COLO668 (cell line): ENCODE results near the gene MLYCD.

ENCODE experiments used
- DNase-seq: peaks from one replicate; lab custom pipeline; 2025; ENCODE audit not compliant: unreplicated experiment; lab: John Stamatoyannopoulos, UW

Gene MLYCD

DNA sequence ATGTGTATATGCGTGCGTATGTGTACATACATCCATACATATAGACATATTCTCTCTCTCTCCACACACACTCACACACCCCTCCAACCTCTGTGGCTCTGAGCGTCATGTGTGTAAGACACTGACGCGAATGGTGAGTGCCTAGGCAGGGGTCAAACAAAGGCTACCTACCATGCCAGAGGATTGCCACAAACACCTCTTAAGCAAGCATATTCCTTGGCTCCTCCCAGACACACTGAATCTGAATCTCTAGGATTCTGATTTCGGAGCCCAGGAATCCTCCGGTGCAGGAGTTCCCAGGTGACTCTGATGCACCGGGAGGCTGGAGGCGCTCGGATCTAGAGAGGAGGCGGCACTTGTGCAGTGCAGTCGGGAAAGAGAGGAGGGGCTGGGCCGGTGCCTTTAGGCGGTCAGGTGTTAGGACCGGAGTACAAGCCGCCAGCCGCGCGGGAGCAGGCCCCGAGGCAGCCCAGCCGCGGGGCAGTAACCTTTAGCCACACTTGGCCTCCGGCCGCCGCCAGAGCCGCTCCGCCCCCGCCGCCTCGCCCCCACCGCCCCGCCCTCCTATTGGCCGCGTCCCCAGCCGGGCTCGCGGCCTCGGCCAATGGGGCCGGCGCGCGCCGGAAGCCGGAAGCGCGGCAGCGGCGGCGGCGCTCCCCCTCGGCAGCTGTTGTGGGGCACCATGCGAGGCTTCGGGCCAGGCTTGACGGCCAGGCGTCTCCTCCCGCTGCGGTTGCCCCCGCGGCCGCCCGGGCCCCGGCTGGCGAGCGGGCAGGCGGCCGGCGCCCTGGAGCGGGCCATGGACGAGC, at the start of gene MLYCD:
TSS of gene MLYCD (plus strand) at position 653 of the 809 bp plus-strand sequence. CDS start at position 683, 30 bp downstream.
- peak; percentile 91 for DNase-seq

- no peak for DNase-seq
These were observed 49.5 kb upstream of the MLYCD start for GRCh38 chr16:83849421-83849820.

DNA sequence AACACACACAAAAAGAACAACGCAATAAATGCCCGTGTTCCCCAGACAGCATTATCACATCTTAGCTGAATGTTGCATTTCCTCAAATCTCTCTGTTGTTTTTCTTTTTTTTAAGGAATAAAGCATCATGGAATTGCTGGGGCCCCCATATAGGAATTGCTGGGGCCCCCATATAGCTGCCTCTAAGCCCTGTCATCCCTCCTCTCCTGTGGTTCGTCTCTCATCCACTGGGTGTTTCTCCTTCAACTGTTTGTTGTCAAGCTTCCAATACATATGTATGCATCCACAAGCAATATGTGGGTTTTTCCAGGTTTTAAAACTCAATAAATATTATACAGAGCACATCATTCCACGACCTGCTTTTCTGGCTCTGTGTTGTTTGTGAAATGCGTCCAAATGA, 48.0 kb upstream of the MLYCD start:
- DNase-seq: no peak

GRCh38 chr16:83851473-83851872, 47.4 kb upstream of the MLYCD start:
- DNase-seq: no peak

- no peak for DNase-seq
These were observed 46.1 kb upstream of the MLYCD start for GRCh38 chr16:83852774-83853173.

DNA sequence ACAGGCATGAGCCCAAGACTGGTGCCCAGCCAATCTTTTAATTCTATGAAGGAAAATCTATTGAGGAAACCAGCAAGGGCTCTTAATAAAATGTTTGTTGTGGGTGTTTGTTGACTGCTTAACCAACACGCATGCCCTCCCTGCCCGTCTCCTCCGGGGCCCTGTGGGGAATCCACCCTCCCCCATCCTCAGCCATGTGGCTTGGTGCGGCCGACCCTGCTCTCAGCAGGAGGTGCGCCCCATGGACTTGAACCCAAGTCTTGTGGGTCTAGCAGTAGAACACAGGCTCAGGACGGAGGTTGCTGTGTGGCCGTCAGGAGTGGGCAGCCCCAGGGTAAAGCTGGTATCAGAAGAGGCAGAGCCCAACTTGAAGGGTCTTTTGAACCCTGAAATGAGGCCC, 45.1 kb upstream of the MLYCD start:
- DNase-seq: no peak

- DNase-seq: no peak
These were observed 44.5 kb upstream of the MLYCD start for GRCh38 chr16:83854420-83854819.

DNA sequence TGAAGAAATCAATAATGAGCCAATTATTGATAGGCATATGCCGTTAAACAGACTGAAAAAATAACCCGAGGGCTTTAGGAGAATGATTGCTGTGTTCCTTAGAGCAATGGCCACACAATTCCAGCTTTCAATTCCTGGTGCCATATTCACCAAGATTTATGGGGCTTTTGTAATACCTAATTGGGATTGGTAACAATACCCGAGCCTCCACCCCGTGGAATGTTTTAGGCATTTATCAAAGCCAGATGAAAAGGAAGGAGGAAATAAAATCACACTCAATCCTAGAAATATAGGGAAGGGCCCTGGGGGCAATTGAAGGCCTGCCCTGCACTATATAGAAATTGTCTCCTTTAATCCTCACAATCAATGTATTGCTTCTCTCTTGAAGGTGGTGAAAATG, 42.1 kb upstream of the MLYCD start:
- peak; percentile 14 for DNase-seq

- no peak for DNase-seq
These were observed 39.6 kb upstream of the MLYCD start for GRCh38 chr16:83859265-83859664.

GRCh38 chr16:83862661-83863060, 36.3 kb upstream of the MLYCD start:
- no peak for DNase-seq

DNA sequence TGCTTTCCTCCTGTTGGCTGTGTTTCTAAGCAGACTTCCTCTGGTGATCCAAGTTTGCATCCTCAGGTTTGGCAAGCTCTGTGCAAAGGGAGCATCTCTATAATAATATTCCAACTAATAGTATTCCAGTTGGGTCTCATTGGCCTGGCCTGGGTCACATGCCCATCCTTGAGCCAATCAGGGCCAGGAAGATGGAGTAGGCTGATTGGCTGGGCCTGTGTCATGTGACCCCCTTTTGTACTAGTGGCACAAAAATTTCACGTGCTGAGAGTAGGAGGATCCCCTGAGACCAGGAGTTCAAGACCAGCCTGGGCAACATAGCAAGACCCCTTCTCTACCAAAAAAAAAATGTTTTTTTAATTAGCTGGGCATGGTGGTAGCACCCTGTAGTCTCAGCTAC, 35.2 kb upstream of the MLYCD start:
- DNase-seq: no peak

DNA sequence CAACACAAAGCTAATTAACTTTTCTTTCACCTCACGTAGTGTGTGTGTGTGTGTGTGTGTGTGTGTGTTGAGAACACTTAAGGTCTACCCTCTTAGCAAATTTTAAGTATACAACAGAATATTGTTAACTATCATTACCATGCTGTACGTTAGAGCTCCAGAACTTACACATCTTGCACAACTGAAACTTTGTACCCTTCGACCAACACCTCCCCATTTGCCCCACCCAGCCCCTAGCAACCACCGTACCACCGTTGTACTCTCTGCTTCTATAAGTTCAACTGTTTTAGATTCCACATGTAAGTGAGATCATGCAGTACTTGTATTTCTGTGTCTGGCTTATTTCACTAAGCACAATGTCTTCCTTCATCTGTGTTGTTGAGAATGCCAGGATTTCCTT, 28.1 kb upstream of the MLYCD start:
- DNase-seq: no peak

DNA sequence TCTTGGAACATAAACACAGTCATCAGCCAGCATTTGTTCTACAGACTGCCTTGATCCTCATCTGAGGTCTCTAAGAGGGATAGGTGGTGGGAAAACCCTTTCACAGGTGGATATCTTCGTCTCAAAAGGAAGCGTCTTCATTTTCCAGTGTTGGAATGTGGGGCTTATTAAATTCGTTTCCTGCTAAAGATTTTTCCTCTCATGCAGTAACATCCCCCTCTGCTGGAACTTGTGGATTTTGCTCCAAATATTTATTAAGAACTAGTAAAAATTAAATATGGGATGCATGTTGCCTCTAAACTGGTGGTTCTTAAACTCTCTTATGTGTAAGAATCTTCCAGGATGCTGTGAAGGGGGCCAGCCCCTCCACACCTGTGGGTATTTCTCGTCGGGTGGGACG, 20.1 kb upstream of the MLYCD start:
- DNase-seq: peak; percentile 18

GRCh38 chr16:83882163-83882885, 16.6 kb upstream of the MLYCD start:
- DNase-seq: no peak

DNA sequence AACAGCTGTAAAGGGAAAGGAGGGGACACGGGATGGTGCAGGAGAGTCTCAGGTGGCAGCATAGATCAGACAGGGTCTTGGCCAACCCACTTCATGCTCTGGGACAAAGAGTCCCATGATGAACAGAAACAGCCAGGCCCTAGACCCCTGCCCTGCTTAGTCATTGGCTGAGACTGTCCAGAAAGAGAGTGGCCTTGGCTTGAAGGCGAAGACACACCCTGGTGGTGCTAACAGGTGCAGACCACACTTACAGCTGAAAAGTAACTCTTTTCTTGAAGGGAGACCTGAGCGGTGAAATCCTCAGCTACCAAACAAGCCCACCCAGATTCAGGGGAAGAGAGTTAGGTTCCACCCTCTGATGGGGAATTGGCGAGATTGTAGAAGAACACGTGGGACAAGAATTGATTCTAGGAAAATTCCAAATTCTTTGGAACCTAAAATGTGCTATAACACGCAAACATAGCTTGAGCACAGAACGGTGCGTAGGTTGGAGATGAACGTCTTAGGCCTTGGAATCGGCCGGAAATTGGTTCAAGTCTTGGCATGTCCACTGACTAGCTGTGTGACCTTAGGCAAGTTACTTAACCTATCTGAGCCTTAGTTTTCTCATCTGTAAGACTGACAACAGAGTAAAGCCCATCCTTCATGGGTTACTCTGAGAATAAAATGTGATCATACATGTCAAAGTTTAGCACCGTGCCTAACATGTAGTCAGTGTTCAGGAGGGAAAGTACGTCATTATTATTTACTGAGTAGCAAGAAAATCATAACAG, 12.5 kb upstream of the MLYCD start:
- DNase-seq: no peak

DNA sequence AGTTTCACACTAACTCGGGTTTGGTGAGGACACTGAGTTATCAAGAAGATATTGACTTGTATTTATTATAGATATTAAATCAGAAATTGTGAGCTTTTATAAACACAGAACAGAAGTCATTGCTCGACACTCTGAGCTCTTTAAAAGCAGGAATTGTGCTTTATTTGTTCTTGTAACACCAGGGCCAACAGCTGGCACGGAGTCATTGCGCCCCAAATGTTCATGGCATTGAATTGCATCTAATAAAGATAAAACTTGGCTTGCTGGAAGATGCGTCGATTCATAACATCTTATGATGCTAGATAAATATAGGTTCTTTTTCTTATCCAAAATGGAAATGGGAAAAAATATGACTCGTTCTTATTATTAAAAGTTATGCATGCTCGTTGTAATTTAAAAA, 11.8 kb upstream of the MLYCD start:
- peak; percentile 21 for DNase-seq

- no peak for DNase-seq
These were observed 11.4 kb upstream of the MLYCD start for GRCh38 chr16:83887564-83887963.

- DNase-seq: no peak
These were observed 10.3 kb upstream of the MLYCD start for GRCh38 chr16:83888672-83889044.

- no peak for DNase-seq
These were observed 8.6 kb upstream of the MLYCD start for GRCh38 chr16:83890359-83890758.

- DNase-seq: no peak
These were observed 7.2 kb upstream of the MLYCD start for GRCh38 chr16:83891742-83892141.

- DNase-seq: no peak
These were observed 3.7 kb upstream of the MLYCD start for GRCh38 chr16:83895243-83895642.

DNA sequence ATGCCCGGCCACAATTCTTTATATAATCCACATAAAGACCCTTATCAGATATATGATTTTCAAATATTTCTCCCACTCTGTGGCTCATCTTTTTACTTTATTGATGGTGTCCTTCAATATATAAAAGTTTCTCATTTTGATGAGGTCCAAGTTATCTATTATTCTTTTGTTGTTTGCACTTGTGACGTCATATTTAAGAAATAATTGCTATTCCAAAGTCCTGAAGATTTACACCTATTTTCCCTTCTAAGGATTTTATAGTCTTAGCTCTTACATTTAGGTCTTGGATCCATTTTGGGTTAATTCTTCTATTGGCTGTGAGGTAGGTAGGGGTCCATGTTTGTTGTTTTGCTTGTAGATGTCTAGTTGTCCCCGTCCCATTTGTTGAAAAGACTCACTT, 3.0 kb upstream of the MLYCD start:
- DNase-seq: no peak
